Subcutaneous abdominal adipose tissue (tissue), 5 donors: ENCODE data around the gene MDM1.

Experiments used
- H3K27ac ChIP-seq: one replicate; pipeline ENCODE4 v1.7.0; 2013; ENCODE audit warnings: low read depth, mild to moderate bottlenecking, inconsistent platforms, low read length, moderate library complexity
- H3K27me3 ChIP-seq, 5 donors: one replicate each; pipeline ENCODE4 v1.7.0; 2013; ENCODE audit warnings: low read length in 5 of 5, inconsistent platforms in 1 of 5; ENCODE audit not compliant: control insufficient read depth in 5 of 5, insufficient read depth in 4 of 5
- H3K36me3 ChIP-seq, 5 donors: one replicate each; pipeline ENCODE4 v1.7.0; 2013; ENCODE audit warnings: low read length in 5 of 5; ENCODE audit not compliant: control insufficient read depth in 5 of 5, insufficient read depth in 5 of 5
- H3K4me1 ChIP-seq, 5 donors: one replicate each; pipeline ENCODE4 v1.7.0; 2013; ENCODE audit warnings: low read length in 5 of 5, mild to moderate bottlenecking in 3 of 5, moderate library complexity in 1 of 5; ENCODE audit not compliant: control insufficient read depth in 5 of 5, insufficient read depth in 5 of 5
- H3K4me3 ChIP-seq, 5 donors: one replicate each; pipeline ENCODE4 v1.7.0; 2013; ENCODE audit warnings: low read length in 5 of 5, low read depth in 1 of 5
- H3K9ac ChIP-seq, 5 donors: one replicate each; pipeline ENCODE4 v1.7.0; 2013; ENCODE audit warnings: low read length in 5 of 5, mild to moderate bottlenecking in 4 of 5, moderate library complexity in 3 of 5
- H3K9me3 ChIP-seq, 5 donors: one replicate each; pipeline ENCODE4 v1.7.0; 2013; ENCODE audit warnings: low read length in 5 of 5; ENCODE audit not compliant: control insufficient read depth in 5 of 5
- donor health status: healthy.
- donor health status: healthy.
- donor health status: healthy.
- donor health status: healthy.
- donor health status: healthy.

Gene MDM1

GRCh38 chr12:68264158-68264855 lies 67.9 kb downstream of the MDM1 start:
- Histone ChIP-seq H3K36me3 (no peaks in the 10 kb centered on the region), H3K9me3 (no peaks in the 10 kb centered on the region), H3K4me1 (peaks cover 0 to 7% (median 0%) of the 10 kb centered on the region in 5 donors), H3K27ac (no peak overlapping the region), H3K4me3 (no peak overlapping the region), H3K27me3 (no peaks in the 10 kb centered on the region), H3K9ac (no peak overlapping the region)

GRCh38 chr12:68263366-68263765 lies 68.8 kb downstream of the MDM1 start:
- Histone ChIP-seq H3K4me3 (no peak overlapping the region), H3K9ac (no peak overlapping the region), H3K27me3 (no peaks in the 10 kb centered on the region), H3K27ac (no peak overlapping the region), H3K36me3 (no peaks in the 10 kb centered on the region), H3K4me1 (peaks cover 0 to 7% (median 0%) of the 10 kb centered on the region in 5 donors), H3K9me3 (no peaks in the 10 kb centered on the region)

GRCh38 chr12:68261896-68262295 lies 70.3 kb downstream of the MDM1 start:
- no peaks in the 10 kb centered on the region for H3K4me1 ChIP-seq

GRCh38 chr12:68260153-68260552 lies 72.0 kb downstream of the MDM1 start:
- Histone ChIP-seq H3K27me3 (no peaks in the 10 kb centered on the region), H3K27ac (no peak overlapping the region), H3K9ac (no peak overlapping the region), H3K4me1 (no peaks in the 10 kb centered on the region), H3K9me3 (no peaks in the 10 kb centered on the region), H3K36me3 (no peaks in the 10 kb centered on the region), H3K4me3 (no peak overlapping the region)

More at GRCh38 chr12:68261896-68262295, 70.3 kb downstream of the MDM1 start:
- H3K27ac ChIP-seq, result no peak overlapping the region
- no peaks in the 10 kb centered on the region for H3K36me3 ChIP-seq
- no peaks in the 10 kb centered on the region for H3K27me3 ChIP-seq
- H3K4me3 ChIP-seq, result no peak overlapping the region
- H3K9me3 ChIP-seq, result no peaks in the 10 kb centered on the region
- no peak overlapping the region for H3K9ac ChIP-seq

GRCh38 chr12:68259318-68259940 lies 72.7 kb downstream of the MDM1 start:
- no peaks in the 10 kb centered on the region for H3K27me3 ChIP-seq
- H3K9me3 ChIP-seq, result no peaks in the 10 kb centered on the region

GRCh38 chr12:68253504-68253903 lies 78.7 kb downstream of the MDM1 start, which contains the start of gene IL22:
Gene IL22, minus strand, starts transcription at chr12:68253604. Its CDS starts 156 bp downstream, at chr12:68253448.
- no peaks in the 10 kb centered on the region for H3K36me3 ChIP-seq

More at GRCh38 chr12:68259318-68259940, 72.7 kb downstream of the MDM1 start:
- H3K9ac ChIP-seq, result no peak overlapping the region
- no peaks in the 10 kb centered on the region for H3K4me1 ChIP-seq
- H3K4me3 ChIP-seq, result no peak overlapping the region
- no peak overlapping the region for H3K27ac ChIP-seq
- no peaks in the 10 kb centered on the region for H3K36me3 ChIP-seq

GRCh38 chr12:68252077-68252476 lies 80.1 kb downstream of the MDM1 start:
- H3K36me3 ChIP-seq, result no peaks in the 10 kb centered on the region
- H3K9me3 ChIP-seq, result no peaks in the 10 kb centered on the region
- H3K27me3 ChIP-seq, result no peaks in the 10 kb centered on the region
- H3K9ac ChIP-seq, result no peak overlapping the region
- no peak overlapping the region for H3K27ac ChIP-seq
- no peak overlapping the region for H3K4me3 ChIP-seq
- H3K4me1 ChIP-seq, result no peaks in the 10 kb centered on the region

More at GRCh38 chr12:68253504-68253903, 78.7 kb downstream of the MDM1 start, which contains the start of gene IL22:
- H3K4me1 ChIP-seq, result no peaks in the 10 kb centered on the region
- no peak within 1 kb of the TSS for H3K4me3 ChIP-seq
- H3K27me3 ChIP-seq, result no peaks in the 10 kb centered on the region
- H3K9me3 ChIP-seq, result no peaks in the 10 kb centered on the region
- H3K27ac ChIP-seq, result no peak within 1 kb of the TSS
- H3K9ac ChIP-seq, result no peak within 1 kb of the TSS

GRCh38 chr12:68250454-68250853 lies 81.7 kb downstream of the MDM1 start:
- peaks cover 0 to 8% (median 6%) of the 10 kb centered on the region in 5 donors for H3K4me1 ChIP-seq
- no peaks in the 10 kb centered on the region for H3K27me3 ChIP-seq
- H3K9me3 ChIP-seq, result no peaks in the 10 kb centered on the region
- H3K36me3 ChIP-seq, result no peaks in the 10 kb centered on the region
- no peak overlapping the region for H3K9ac ChIP-seq
- H3K27ac ChIP-seq, result no peak overlapping the region
- no peak overlapping the region for H3K4me3 ChIP-seq

GRCh38 chr12:68247785-68248184 lies 84.4 kb downstream of the MDM1 start:
- Histone ChIP-seq H3K9me3 (no peaks in the 10 kb centered on the region), H3K4me3 (no peak overlapping the region), H3K36me3 (no peaks in the 10 kb centered on the region), H3K27me3 (no peaks in the 10 kb centered on the region), H3K27ac (no peak overlapping the region), H3K9ac (no peak overlapping the region), H3K4me1 (peaks cover 0 to 12% (median 11%) of the 10 kb centered on the region in 5 donors)

- H3K27ac ChIP-seq, result no peak overlapping the region
- H3K4me3 ChIP-seq, result no peak overlapping the region
- no peak overlapping the region for H3K9ac ChIP-seq
- no peaks in the 10 kb centered on the region for H3K9me3 ChIP-seq
- no peaks in the 10 kb centered on the region for H3K36me3 ChIP-seq
- no peaks in the 10 kb centered on the region for H3K27me3 ChIP-seq
- peaks cover 0 to 12% (median 12%) of the 10 kb centered on the region in 5 donors for H3K4me1 ChIP-seq
Measured at GRCh38 chr12:68246350-68246749, 85.8 kb downstream of the MDM1 start.
